ENCODE data around the gene KISS1R. TPM values are rescaled to one million over a fixed set of nuclear protein-coding genes. Genes with fewer than 3 reads are reported as not detected.

Gene KISS1R
- total and polyA plus RNA-seq, 2 experiments from 2014 or later: 1.3 to 2.1 TPM

- no peaks in the 10 kb centered on the region for H4K20me1 ChIP-seq (ENCODE audit: insufficient read depth, poor library complexity, severe bottlenecking)
- DNase-seq (ENCODE audit: low spot score): no peak
- WGBS (ENCODE audit: low lambda C conversion rate, missing lambda C conversion rate): 74% methylated on average over 10 of the region's 33 CpGs
- no peak overlapping the region for H3K4me3 ChIP-seq
- H3K79me2 ChIP-seq: no peaks in the 10 kb centered on the region
- no peaks in the 10 kb centered on the region for H3K9me3 ChIP-seq (ENCODE audit: low read depth)
- H3K4me2 ChIP-seq: peak overlapping the region; percentile 19
- peak overlapping the region; percentile 30 for H3K27ac ChIP-seq
- H2AFZ ChIP-seq: no peak overlapping the region
- TF ChIP-seq EZH2 (IDR thresholded peaks at IDR 0.05; ENCODE audit: borderline replicate concordance) (no peak), CTCF (IDR thresholded peaks at IDR 0.05; ENCODE audit: poor library complexity) (no peak), EZH2phosphoT487 (IDR thresholded peaks at IDR 0.05; ENCODE audit: low read depth, severe bottlenecking, unreplicated experiment) (no peak)
- no peaks in the 10 kb centered on the region for H3K36me3 ChIP-seq (replicated peaks; ENCODE audit: insufficient read depth, low read depth)
- no peaks in the 10 kb centered on the region for H3K9me2 ChIP-seq (replicated peaks; ENCODE audit: insufficient read depth)
- no peaks in the 10 kb centered on the region for H3K4me1 ChIP-seq (ENCODE audit: insufficient read depth)
- no peaks in the 10 kb centered on the region for H3K27me3 ChIP-seq
Measured at GRCh38 chr19:871446-872265, 45.5 kb upstream of the KISS1R start.

- WGBS (ENCODE audit: low lambda C conversion rate, missing lambda C conversion rate): 84% methylated on average over 20 of the region's 27 CpGs
- H4K20me1 ChIP-seq (ENCODE audit: insufficient read depth, poor library complexity, severe bottlenecking): no peaks in the 10 kb centered on the region
- no peak overlapping the region for H3K4me3 ChIP-seq
- no peaks in the 10 kb centered on the region for H3K4me1 ChIP-seq (ENCODE audit: insufficient read depth)
- no peak for TF ChIP-seq EZH2phosphoT487 (IDR thresholded peaks at IDR 0.05; ENCODE audit: low read depth, severe bottlenecking, unreplicated experiment)
- TF ChIP-seq EZH2 (IDR thresholded peaks at IDR 0.05; ENCODE audit: borderline replicate concordance): no peak
- TF ChIP-seq CTCF (IDR thresholded peaks at IDR 0.05; ENCODE audit: poor library complexity): no peak
- H3K79me2 ChIP-seq: no peaks in the 10 kb centered on the region
- H3K4me2 ChIP-seq: peak overlapping the region; percentile 19
- no peak overlapping the region for H2AFZ ChIP-seq
- no peaks in the 10 kb centered on the region for H3K27me3 ChIP-seq
- no peaks in the 10 kb centered on the region for H3K36me3 ChIP-seq (replicated peaks; ENCODE audit: insufficient read depth, low read depth)
- H3K9me2 ChIP-seq (replicated peaks; ENCODE audit: insufficient read depth): no peaks in the 10 kb centered on the region
- DNase-seq (ENCODE audit: low spot score): peak; percentile 79
- peak overlapping the region; percentile 30 for H3K27ac ChIP-seq
- no peaks in the 10 kb centered on the region for H3K9me3 ChIP-seq (ENCODE audit: low read depth)
Measured at GRCh38 chr19:872266-872951, 44.7 kb upstream of the KISS1R start.

GRCh38 chr19:873084-873483 is 44.0 kb upstream of the KISS1R start:
- Histone ChIP-seq H3K27me3 (no peaks in the 10 kb centered on the region), H3K9me3 (ENCODE audit: low read depth) (no peaks in the 10 kb centered on the region), H2AFZ (no peak overlapping the region), H4K20me1 (ENCODE audit: insufficient read depth, poor library complexity, severe bottlenecking) (no peaks in the 10 kb centered on the region), H3K4me1 (ENCODE audit: insufficient read depth) (no peaks in the 10 kb centered on the region), H3K9me2 (replicated peaks; ENCODE audit: insufficient read depth) (no peaks in the 10 kb centered on the region), H3K27ac (no peak overlapping the region), H3K4me3 (no peak overlapping the region), H3K79me2 (no peaks in the 10 kb centered on the region), H3K4me2 (no peak overlapping the region), H3K36me3 (replicated peaks; ENCODE audit: insufficient read depth, low read depth) (no peaks in the 10 kb centered on the region)
- no CpG with 5 or more reads among the region's 13 CpGs for WGBS (ENCODE audit: low lambda C conversion rate, missing lambda C conversion rate)
- DNase-seq (ENCODE audit: low spot score): no peak
- TF ChIP-seq EZH2 (IDR thresholded peaks at IDR 0.05; ENCODE audit: borderline replicate concordance) (no peak), CTCF (IDR thresholded peaks at IDR 0.05; ENCODE audit: poor library complexity) (no peak), EZH2phosphoT487 (IDR thresholded peaks at IDR 0.05; ENCODE audit: low read depth, severe bottlenecking, unreplicated experiment) (no peak)

Measured in hepatocyte (in vitro differentiated cells).